ENCODE data around the gene YPEL1.

The YPEL1 gene

GRCh38 chr22:21657020-21657359 lies 78.6 kb downstream of the YPEL1 start:
- H3K79me2 ChIP-seq (ENCODE audit: insufficient read depth, low read length) = no peaks in the 10 kb centered on the region
- H4K20me1 ChIP-seq (ENCODE audit: insufficient read depth, low read length) = no peaks in the 10 kb centered on the region
- H3K27ac ChIP-seq (ENCODE audit: low read depth, low read length, poor library complexity, severe bottlenecking) = peak overlapping the region; percentile 67
- no peaks in the 10 kb centered on the region for H3F3A ChIP-seq (ENCODE audit: insufficient read depth, low read length)
- no peaks in the 10 kb centered on the region for H3K9me3 ChIP-seq (ENCODE audit: low read length)
- H3K9me2 ChIP-seq (ENCODE audit: low read depth, low read length) = no peaks in the 10 kb centered on the region
- peaks cover 11% of the 10 kb centered on the region; the same call in 1 of the 2 replicates for H3K36me3 ChIP-seq (ENCODE audit: insufficient read depth, low read length)
- H3K4me2 ChIP-seq (ENCODE audit: low read length) = peak overlapping the region; percentile 78
- peaks cover 29% of the 10 kb centered on the region for H3K4me1 ChIP-seq (ENCODE audit: insufficient read depth, low read length, severe bottlenecking)
- TF ChIP-seq EZH2 (IDR thresholded peaks at IDR 0.05; ENCODE audit: borderline replicate concordance, low read length) (no peak), CTCF (IDR thresholded peaks at IDR 0.05; ENCODE audit: low read length) (no peak)
- H3K27me3 ChIP-seq (ENCODE audit: insufficient read depth, low read length) = no peaks in the 10 kb centered on the region; the same call in 1 of the 2 replicates
- peak overlapping the region; percentile 60 for H3K9ac ChIP-seq (ENCODE audit: low read length)
- peak overlapping the region; percentile 64 for H3K4me3 ChIP-seq (ENCODE audit: low read depth, low read length, poor library complexity, severe bottlenecking)
- H2AFZ ChIP-seq (ENCODE audit: low read length) = no peak overlapping the region

- peak overlapping the region; percentile 77 for H3K9ac ChIP-seq (ENCODE audit: low read length)
- no peak overlapping the region for H2AFZ ChIP-seq (ENCODE audit: low read length)
- H3K9me3 ChIP-seq (ENCODE audit: low read length) = no peaks in the 10 kb centered on the region
- H3K27me3 ChIP-seq (ENCODE audit: insufficient read depth, low read length) = no peaks in the 10 kb centered on the region
- no peaks in the 10 kb centered on the region for H3K9me2 ChIP-seq (ENCODE audit: low read depth, low read length)
- H4K20me1 ChIP-seq (ENCODE audit: insufficient read depth, low read length) = no peaks in the 10 kb centered on the region
- H3K36me3 ChIP-seq (ENCODE audit: insufficient read depth, low read length) = peaks cover 21% of the 10 kb centered on the region; the same call in 1 of the 2 replicates
- TF ChIP-seq EZH2 (IDR thresholded peaks at IDR 0.05; ENCODE audit: borderline replicate concordance, low read length) (no peak), CTCF (IDR thresholded peaks at IDR 0.05; ENCODE audit: low read length) (peak; percentile 41; the same call in 1 of the 2 replicates)
- H3K27ac ChIP-seq (ENCODE audit: low read depth, low read length, poor library complexity, severe bottlenecking) = peak overlapping the region; percentile 35
- peak overlapping the region; percentile 77 for H3K4me3 ChIP-seq (ENCODE audit: low read depth, low read length, poor library complexity, severe bottlenecking)
- no peaks in the 10 kb centered on the region for H3K79me2 ChIP-seq (ENCODE audit: insufficient read depth, low read length)
- no peaks in the 10 kb centered on the region for H3F3A ChIP-seq (ENCODE audit: insufficient read depth, low read length)
- H3K4me2 ChIP-seq (ENCODE audit: low read length) = peak overlapping the region; percentile 88
- peaks cover 32% of the 10 kb centered on the region for H3K4me1 ChIP-seq (ENCODE audit: insufficient read depth, low read length, severe bottlenecking)
Measured at GRCh38 chr22:21652547-21653545, 82.7 kb downstream of the YPEL1 start.

- Histone ChIP-seq H3K4me2 (ENCODE audit: low read length) (peak overlapping the region; percentile 88), H3F3A (ENCODE audit: insufficient read depth, low read length) (no peaks in the 10 kb centered on the region), H3K36me3 (ENCODE audit: insufficient read depth, low read length) (peaks cover 24% of the 10 kb centered on the region; the same call in 1 of the 2 replicates), H4K20me1 (ENCODE audit: insufficient read depth, low read length) (no peaks in the 10 kb centered on the region), H3K4me3 (ENCODE audit: low read depth, low read length, poor library complexity, severe bottlenecking) (peak overlapping the region; percentile 77), H3K9ac (ENCODE audit: low read length) (peak overlapping the region; percentile 77), H3K9me3 (ENCODE audit: low read length) (no peaks in the 10 kb centered on the region), H3K9me2 (ENCODE audit: low read depth, low read length) (no peaks in the 10 kb centered on the region), H3K27me3 (ENCODE audit: insufficient read depth, low read length) (no peaks in the 10 kb centered on the region), H2AFZ (ENCODE audit: low read length) (no peak overlapping the region), H3K4me1 (ENCODE audit: insufficient read depth, low read length, severe bottlenecking) (peaks cover 30% of the 10 kb centered on the region), H3K27ac (ENCODE audit: low read depth, low read length, poor library complexity, severe bottlenecking) (peak overlapping the region; percentile 53), H3K79me2 (ENCODE audit: insufficient read depth, low read length) (no peaks in the 10 kb centered on the region)
- TF ChIP-seq CTCF (IDR thresholded peaks at IDR 0.05; ENCODE audit: low read length) (no peak), EZH2 (IDR thresholded peaks at IDR 0.05; ENCODE audit: borderline replicate concordance, low read length) (no peak)
Measured at GRCh38 chr22:21652010-21652546, 83.5 kb downstream of the YPEL1 start.

Data from OCI-LY1 (cell line).